KMS-11 (cell line): Measurements from ENCODE around the gene SATL1.
A peak's percentile ranks its signal among the peaks of the same experiment; 100 is the strongest.

Experiments
- H2AFZ ChIP-seq: fragments of 200-600 bp; sonication (generic); 2 replicates; pipeline ENCODE4 v1.6.1; 2016; ENCODE audit warnings: antibody characterized with exemption, mixed run types, low read depth
- H3K27ac ChIP-seq: fragments of 200-600 bp; sonication (generic); 2 replicates; pipeline ENCODE4 v1.6.1; 2016; ENCODE audit warnings: mild to moderate bottlenecking, mixed run types
- H3K27me3 ChIP-seq: fragments of 200-600 bp; sonication (generic); 2 replicates; pipeline ENCODE4 v1.6.1; 2017; ENCODE audit warnings: mild to moderate bottlenecking, low read depth, mixed run types, moderate library complexity; ENCODE audit not compliant: insufficient read depth
- H3K36me3 ChIP-seq: fragments of 200-600 bp; sonication (generic); 2 replicates; pipeline ENCODE4 v1.6.1; 2017; ENCODE audit warnings: mild to moderate bottlenecking, mixed run types; ENCODE audit not compliant: insufficient read depth
- H3K4me1 ChIP-seq: fragments of 200-600 bp; sonication (generic); 2 replicates; pipeline ENCODE4 v1.6.1; 2016; ENCODE audit warnings: mild to moderate bottlenecking, low read depth, mixed run types; ENCODE audit not compliant: poor library complexity, severe bottlenecking
- H3K4me2 ChIP-seq: fragments of 200-600 bp; sonication (generic); 2 replicates; pipeline ENCODE4 v1.7.0; 2016; ENCODE audit warnings: mild to moderate bottlenecking, mixed run types
- H3K4me3 ChIP-seq: fragments of 200-600 bp; sonication (generic); IDR thresholded peaks from 2 replicates; pipeline ENCODE4 v1.6.1; 2017; ENCODE audit warnings: low read depth, low read length, mixed read lengths; ENCODE audit not compliant: insufficient read depth
- H3K79me2 ChIP-seq: fragments of 200-600 bp; sonication (generic); 2 replicates; pipeline ENCODE4 v1.6.1; 2016; ENCODE audit warnings: low read depth, mixed run types; ENCODE audit not compliant: insufficient read depth
- H3K9ac ChIP-seq: fragments of 200-600 bp; sonication (generic); 2 replicates; pipeline ENCODE4 v1.6.1; 2016; ENCODE audit warnings: mild to moderate bottlenecking, mixed run types
- H4K20me1 ChIP-seq: fragments of 200-600 bp; sonication (generic); 2 replicates; pipeline ENCODE4 v1.6.1; 2016; ENCODE audit warnings: mild to moderate bottlenecking, mixed run types; ENCODE audit not compliant: insufficient read depth
- CTCF ChIP-seq: fragments of 200-600 bp; sonication (generic); conservative IDR thresholded peaks from 2 replicates; pipeline ENCODE4 v1.6.1; 2017; ENCODE audit warnings: low read depth, mild to moderate bottlenecking, antibody characterized with exemption, low read length, moderate library complexity, mixed read lengths

SATL1 gene

GRCh38 chrX:85243155-85243554, 424 bp downstream of the SATL1 start:
- Histone ChIP-seq H3K27ac (no peak overlapping the region), H3K4me3 (no peak overlapping the region), H3K27me3 (no peaks in the 10 kb centered on the region), H3K36me3 (no peaks in the 10 kb centered on the region), H3K9ac (peak overlapping the region; percentile 88; the same call in 1 of the 2 replicates), H3K4me1 (peaks cover 12% of the 10 kb centered on the region), H3K4me2 (peak overlapping the region; percentile 63; the same call in 1 of the 2 replicates), H2AFZ (peak overlapping the region; percentile 76), H4K20me1 (no peaks in the 10 kb centered on the region), H3K79me2 (no peaks in the 10 kb centered on the region; the same call in 1 of the 2 replicates)
- TF ChIP-seq CTCF: no peak

- H3K4me3 ChIP-seq: no peak overlapping the region
- H3K36me3 ChIP-seq: no peaks in the 10 kb centered on the region
- no peaks in the 10 kb centered on the region for H3K4me1 ChIP-seq
- no peak overlapping the region for H3K4me2 ChIP-seq
- H3K9ac ChIP-seq: no peak overlapping the region
- H4K20me1 ChIP-seq: no peaks in the 10 kb centered on the region
- H3K27me3 ChIP-seq: no peaks in the 10 kb centered on the region
- no peak for TF ChIP-seq CTCF
- H3K27ac ChIP-seq: no peak overlapping the region
- H3K79me2 ChIP-seq: no peaks in the 10 kb centered on the region
- H2AFZ ChIP-seq: no peak overlapping the region
Measured at GRCh38 chrX:85223359-85223758, 20.2 kb downstream of the SATL1 start.

DNA sequence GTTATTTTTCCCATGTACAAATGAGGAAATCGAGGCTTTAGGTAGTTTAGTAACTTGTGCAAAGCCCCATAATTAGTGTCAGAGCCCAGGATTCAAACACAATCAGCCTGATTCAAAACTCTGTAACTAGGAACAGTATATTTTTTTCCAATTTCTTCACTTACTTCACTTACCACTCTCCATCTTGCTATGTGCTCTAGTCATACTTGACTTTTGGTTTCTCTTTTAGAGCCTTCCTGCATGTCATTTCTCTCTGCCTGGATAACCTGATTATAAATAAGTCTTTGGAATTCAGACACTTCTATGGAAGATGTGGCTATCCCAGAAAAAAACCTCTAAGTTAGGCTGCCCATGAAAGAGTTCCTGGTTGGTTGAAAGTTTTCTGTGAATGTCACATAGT, 22.2 kb downstream of the SATL1 start:
- Histone ChIP-seq H3K4me2 (peak overlapping the region; percentile 33), H3K4me1 (no peaks in the 10 kb centered on the region), H3K9ac (no peak overlapping the region), H3K4me3 (no peak overlapping the region), H3K27me3 (no peaks in the 10 kb centered on the region), H3K27ac (no peak overlapping the region), H3K36me3 (no peaks in the 10 kb centered on the region), H4K20me1 (no peaks in the 10 kb centered on the region), H3K79me2 (no peaks in the 10 kb centered on the region), H2AFZ (peak overlapping the region; percentile 57)
- TF ChIP-seq CTCF: no peak

- H3K4me2 ChIP-seq: no peak overlapping the region
- no peak overlapping the region for H2AFZ ChIP-seq
- H3K27ac ChIP-seq: no peak overlapping the region
- no peaks in the 10 kb centered on the region for H4K20me1 ChIP-seq
- no peaks in the 10 kb centered on the region for H3K4me1 ChIP-seq
- H3K4me3 ChIP-seq: no peak overlapping the region
- H3K36me3 ChIP-seq: no peaks in the 10 kb centered on the region
- H3K79me2 ChIP-seq: no peaks in the 10 kb centered on the region
- H3K9ac ChIP-seq: no peak overlapping the region
- H3K27me3 ChIP-seq: no peaks in the 10 kb centered on the region
- TF ChIP-seq CTCF: no peak
Measured at GRCh38 chrX:85215946-85216345, 27.6 kb downstream of the SATL1 start.
